ENCODE results near the gene AGBL1.

The AGBL1 gene

GRCh38 chr15:86062646-86063243, 16.9 kb upstream of the AGBL1 start:
- TF ChIP-seq CTCF (IDR thresholded peaks at IDR 0.05; ENCODE audit: low read depth, low read length), result no peak
- no peak overlapping the region for H3K4me3 ChIP-seq (replicated peaks in 1 of 2; ENCODE audit: low read depth in 2 of 2, low read length in 2 of 2)
- no peak for DNase-seq (ENCODE audit: low read depth in 2 of 2)

GRCh38 chr15:86063356-86064095, 16.1 kb upstream of the AGBL1 start:
- DNase-seq (ENCODE audit: low read depth in 2 of 2), result no peak
- H3K4me3 ChIP-seq (replicated peaks in 1 of 2; ENCODE audit: low read depth in 2 of 2, low read length in 2 of 2), result no peak overlapping the region
- TF ChIP-seq CTCF (IDR thresholded peaks at IDR 0.05; ENCODE audit: low read depth, low read length), result no peak

GRCh38 chr15:86064326-86064725, 15.3 kb upstream of the AGBL1 start:
- TF ChIP-seq CTCF (IDR thresholded peaks at IDR 0.05; ENCODE audit: low read depth, low read length), result no peak
- H3K4me3 ChIP-seq (replicated peaks in 1 of 2; ENCODE audit: low read depth in 2 of 2, low read length in 2 of 2), result no peak overlapping the region
- DNase-seq (ENCODE audit: low read depth in 2 of 2), result no peak

GRCh38 chr15:86066174-86066834, 13.4 kb upstream of the AGBL1 start:
- no peak overlapping the region for H3K4me3 ChIP-seq (replicated peaks in 1 of 2; ENCODE audit: low read depth in 2 of 2, low read length in 2 of 2)
- no peak for TF ChIP-seq CTCF (IDR thresholded peaks at IDR 0.05; ENCODE audit: low read depth, low read length)

GRCh38 chr15:86073281-86073680, 6.4 kb upstream of the AGBL1 start:
- no peak for TF ChIP-seq CTCF (IDR thresholded peaks at IDR 0.05; ENCODE audit: low read depth, low read length)
- H3K4me3 ChIP-seq (replicated peaks in 1 of 2; ENCODE audit: low read depth in 2 of 2, low read length in 2 of 2), result no peak overlapping the region
- no peak for DNase-seq (ENCODE audit: low read depth in 2 of 2)

More at GRCh38 chr15:86066174-86066834, 13.4 kb upstream of the AGBL1 start:
- DNase-seq (ENCODE audit: low read depth in 2 of 2), result no peak

GRCh38 chr15:86076468-86076867, 3.2 kb upstream of the AGBL1 start:
- H3K4me3 ChIP-seq (replicated peaks in 1 of 2; ENCODE audit: low read depth in 2 of 2, low read length in 2 of 2), result no peak overlapping the region
- DNase-seq (ENCODE audit: low read depth in 2 of 2), result no peak
- TF ChIP-seq CTCF (IDR thresholded peaks at IDR 0.05; ENCODE audit: low read depth, low read length), result no peak
